ENCODE measurements around the gene PRKACA.

Gene PRKACA

DNA sequence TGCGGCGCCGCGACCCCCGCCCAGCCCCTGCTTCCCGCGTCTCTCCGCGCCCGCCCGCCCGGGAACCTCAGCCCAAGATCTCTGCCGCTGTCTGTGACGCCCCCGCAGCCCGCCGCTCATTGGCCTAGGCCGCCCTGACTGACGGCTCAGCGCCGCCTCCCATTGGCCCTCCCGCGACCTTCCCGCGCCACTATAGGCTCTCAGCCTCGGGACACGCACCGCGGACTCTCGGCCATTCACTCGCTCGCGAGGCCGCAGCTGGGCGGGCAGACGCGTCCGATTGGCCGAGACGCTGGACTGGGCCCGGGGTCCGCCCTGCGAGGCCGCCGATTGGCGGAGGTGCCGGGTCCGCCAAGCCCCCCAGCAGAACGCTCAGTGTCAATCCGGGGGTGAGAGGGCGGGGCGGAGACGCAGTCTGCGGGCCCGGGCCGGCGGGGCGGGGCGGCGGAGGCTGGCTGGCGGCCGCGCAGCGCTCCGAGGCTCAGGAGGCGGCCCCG is at the start of gene PRKACA:
PRKACA (minus strand) TSS at position 95 of the 497 bp plus-strand sequence. CDS start 215 bp downstream, outside the sequence.
- DNase-seq, result peak; percentile 95 to 100 (median 98)

DNA sequence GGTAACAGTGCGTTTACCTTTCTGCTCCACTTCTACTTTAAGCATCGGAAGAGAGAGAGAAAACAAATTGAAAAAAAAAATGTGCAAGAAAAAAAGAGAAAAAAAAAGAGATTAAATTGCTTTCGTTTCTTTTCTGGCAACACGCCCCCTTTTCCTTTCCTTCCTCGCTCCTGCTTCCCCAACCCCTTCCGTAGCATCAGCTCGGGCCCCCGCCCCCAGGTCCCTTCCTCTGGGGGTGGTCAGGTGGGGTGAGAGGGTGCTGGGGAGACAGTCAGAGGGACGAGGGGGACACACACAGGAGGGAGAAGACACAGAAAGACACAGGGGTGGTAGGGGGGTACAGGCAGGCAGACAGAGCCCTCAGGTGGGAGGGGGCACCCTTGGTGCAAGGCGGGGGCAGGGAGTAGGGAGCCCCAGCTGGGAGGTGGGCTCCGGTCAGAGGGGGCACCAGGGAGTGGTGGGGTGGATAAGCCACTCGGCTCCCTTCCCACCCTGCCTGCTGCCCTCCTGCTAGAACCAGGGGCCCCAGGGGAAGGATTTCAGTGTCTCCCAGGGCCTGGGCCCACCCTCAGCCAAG is 49.5 kb upstream of the PRKACA start:
- no peak for DNase-seq

DNA sequence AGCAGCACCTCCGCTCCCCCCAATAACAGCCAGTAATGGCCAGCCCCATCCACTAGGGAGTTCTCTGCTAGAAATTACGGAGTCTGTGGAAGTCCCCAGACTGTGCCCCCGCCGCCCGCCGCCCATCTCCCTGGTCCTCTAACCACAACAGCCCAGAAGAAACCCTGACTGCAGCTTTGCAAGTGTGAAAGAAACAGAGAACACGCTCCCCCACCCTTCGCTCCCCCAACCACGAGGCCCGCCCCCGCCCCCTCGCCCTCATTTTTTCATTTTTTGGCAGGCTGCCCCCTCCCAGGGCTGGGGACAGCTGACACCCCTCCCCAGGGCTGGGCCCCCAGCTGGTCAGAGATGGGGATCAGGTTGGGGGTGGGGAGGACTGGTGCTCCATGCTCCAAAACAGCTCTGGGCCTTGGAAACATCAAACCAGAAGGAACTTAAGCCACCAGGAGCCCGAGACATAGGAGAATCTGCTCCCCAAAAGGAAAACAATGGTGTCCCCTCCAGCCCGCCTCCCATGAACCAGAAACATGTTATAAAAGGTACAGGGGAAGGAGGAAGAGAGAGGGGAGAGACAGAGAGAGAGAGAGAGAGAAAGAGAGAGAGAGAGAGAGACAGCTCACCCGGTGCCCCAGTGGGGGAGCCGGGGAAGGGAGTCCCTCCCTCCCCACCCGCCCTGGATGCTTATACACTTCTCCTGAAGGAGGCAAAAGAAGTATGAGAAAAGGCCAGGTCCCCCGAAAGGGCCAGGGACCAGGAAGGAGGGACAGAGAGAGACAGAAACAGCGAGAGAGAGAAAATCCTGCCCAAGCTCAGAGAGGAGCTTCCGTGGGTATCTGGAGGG is 48.6 kb upstream of the PRKACA start:
- no peak for DNase-seq

DNA sequence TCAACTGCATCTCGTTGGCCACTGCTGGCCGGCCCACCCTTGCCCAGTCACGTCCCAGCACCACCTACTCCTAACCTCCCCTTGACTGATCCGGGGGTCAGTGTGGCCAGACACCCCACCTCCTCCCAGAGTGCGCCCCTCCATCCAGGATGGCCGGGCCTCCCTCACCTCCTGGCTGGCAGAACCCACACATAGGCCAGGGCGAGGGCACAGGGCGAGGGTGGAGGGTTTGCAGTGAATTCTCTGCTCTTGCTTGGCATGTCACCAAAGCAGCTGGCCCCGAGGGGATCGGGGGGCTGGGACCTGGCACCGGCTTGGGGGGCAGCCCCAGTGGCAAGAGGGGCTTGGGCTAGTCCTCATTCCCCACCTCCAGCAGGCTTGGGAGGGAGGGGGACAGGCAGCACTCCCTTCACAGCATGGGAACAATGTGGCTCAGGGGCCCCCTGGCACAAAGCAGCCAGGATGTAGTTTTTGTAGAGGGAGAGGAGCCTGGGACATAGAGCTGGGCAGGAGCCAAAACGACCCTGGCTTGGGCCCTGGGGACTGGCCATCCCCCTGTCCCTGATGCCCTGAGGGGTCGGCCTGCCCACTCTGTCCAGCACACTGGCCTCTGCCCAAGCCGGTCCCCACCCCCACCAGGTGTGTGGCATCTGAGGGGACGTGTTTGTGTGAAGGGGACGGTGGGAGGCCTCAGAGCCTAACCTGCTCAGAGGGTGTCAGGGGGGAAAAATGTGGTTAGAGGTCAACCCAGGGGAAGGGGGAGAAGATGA is 47.3 kb upstream of the PRKACA start:
- DNase-seq, result no peak

DNA sequence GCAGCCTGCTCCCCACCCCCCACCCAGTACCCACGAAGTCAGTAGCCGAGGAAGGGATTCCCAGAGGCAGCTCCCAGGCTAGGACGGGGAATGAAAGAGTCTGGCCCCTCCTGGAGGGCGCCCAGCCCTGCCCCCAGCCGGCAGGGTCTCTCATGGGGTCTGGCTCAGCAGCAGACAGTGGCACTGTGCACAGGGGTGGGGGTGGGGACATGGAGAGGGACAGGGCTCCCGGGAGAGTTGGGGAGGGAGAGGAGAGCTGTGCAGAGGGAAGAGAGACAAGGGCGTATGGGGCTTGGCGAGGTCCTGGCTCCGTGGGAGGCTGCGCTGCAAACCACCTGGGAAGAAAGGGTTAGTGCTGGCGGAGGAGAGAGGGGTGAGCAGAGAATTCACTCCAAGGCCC is 46.5 kb upstream of the PRKACA start:
- no peak for DNase-seq

DNA sequence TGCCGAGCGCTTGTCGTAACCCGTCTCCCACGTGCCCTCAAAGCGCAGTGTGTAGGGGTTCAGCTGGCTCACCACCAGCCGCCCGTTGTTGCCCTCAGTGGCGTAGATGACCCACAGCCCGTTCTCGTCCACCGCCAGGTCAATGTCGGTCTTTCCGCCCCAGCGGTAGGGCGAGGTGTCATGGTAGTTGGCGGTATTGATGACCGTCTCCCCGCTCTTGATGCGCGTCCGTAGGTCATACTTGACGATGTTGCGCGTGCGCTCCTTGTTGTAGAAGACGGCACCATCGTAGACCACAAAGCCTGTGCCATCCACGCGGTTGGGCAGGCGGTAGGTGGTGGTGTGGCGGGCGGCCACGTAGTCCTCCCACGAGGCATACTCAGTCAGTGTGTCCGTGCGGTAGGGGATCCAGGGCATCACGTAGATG is 45.3 kb upstream of the PRKACA start:
- DNase-seq, result no peak

DNA sequence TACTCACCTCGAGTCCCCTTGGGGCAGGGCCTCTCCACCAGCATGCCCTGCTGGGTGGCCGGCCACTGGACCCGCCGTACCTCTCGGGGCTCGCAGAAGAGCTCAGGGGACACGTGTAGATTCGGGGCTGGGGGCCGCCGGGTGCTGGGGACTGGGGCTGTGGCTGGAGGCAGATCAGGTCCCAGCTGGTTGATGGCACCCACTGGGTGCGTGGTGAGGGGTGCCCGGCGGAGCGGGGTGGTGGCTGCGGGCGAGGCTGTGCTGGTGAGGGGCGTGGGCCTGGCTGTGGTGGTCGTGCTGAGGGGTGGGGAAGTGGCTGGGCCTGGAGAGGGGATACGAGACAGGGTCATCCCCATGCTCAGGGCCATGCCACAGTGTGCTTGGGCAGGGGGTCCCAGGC is 43.7 kb upstream of the PRKACA start:
- DNase-seq, result no peak

DNA sequence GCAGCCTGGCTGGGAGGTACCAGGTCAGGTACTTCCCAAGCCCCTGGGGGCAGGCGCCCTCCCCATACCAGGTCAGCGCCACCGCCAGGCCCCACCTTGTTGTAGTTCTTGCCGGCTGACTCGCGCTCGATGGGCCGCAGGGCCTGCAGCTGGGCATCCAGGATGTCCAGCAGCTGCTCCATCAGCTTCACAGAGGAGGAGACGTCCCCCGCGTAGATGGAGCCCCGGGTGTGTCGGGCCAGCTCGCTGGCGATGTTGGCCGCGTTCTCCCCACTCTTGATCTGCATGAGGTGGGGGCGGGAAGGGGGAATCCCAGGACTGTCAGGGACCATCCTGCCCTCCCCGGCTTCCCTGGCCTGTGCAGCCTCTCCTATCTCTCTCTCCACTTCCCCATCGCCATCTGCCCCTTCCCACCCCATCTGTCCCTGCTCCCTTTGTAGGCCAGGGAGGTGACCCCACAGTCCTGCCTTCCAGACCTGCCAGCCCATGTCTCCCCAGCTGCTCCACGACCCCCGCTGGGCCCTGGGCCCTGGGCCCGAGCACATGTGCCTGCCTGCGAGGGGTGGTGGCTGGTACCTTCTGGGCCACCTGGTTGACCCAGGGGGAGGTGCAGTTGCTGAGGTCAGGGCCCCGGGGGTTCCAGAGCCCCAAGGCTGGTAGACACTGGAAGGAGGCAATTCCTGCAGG is 42.6 kb upstream of the PRKACA start:
- peak in 1 of 14 donors; percentile 29 for DNase-seq

DNA sequence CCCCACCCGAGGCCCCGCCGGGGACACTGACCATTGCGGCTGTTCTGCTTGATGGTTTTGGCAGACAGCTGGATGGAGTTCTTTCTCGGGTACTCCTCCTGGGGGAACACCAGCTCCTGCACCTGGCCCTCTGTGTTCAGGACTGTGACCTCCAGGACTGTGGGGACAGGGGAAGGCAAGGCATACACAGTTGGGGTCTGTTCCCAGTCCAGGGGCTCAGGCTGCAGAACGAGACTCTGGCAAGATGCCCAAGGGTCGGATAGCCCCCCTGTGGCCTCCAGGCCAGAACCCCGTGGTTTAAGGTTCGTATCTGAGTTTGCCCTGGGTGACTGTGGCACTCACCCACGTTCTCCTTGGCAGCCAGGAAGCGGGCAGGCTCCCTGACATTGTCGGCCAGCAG is 41.5 kb upstream of the PRKACA start:
- no peak for DNase-seq

DNA sequence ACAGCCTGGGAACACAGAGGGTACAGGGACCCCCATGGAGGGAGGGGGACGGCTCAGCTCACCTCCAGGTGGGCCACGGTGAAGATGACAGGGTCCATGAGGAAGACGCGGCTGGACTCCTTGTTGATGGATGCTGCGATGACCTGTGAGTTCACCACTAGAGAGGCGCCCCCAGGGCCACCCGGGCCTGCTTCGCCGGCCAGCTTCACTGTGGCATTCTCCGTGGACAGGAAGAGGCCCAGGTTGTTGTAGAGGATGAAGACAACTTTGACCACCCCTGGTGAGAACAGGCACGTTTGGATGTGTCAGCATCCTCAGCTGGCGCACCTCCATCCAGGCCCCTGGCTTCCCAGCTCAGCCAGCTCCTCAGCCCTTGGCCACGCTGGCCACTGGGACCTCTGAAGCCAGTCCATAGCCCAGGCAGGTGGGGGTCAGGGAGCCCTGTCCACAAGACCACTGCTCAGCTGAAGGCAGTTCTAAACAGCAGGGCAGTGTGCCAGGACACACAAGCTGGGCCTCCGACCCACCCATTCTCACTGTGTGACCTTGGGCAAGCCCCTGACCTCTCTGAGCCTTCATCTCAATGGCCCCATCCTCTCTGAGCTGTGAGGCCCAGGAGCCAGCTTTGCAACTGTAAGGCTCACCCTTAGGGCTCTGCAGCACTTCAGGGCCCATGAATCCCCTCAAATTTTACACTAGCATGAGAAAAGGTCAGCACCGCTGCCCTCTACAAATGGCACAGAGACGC is 40.9 kb upstream of the PRKACA start:
- no peak for DNase-seq

DNA sequence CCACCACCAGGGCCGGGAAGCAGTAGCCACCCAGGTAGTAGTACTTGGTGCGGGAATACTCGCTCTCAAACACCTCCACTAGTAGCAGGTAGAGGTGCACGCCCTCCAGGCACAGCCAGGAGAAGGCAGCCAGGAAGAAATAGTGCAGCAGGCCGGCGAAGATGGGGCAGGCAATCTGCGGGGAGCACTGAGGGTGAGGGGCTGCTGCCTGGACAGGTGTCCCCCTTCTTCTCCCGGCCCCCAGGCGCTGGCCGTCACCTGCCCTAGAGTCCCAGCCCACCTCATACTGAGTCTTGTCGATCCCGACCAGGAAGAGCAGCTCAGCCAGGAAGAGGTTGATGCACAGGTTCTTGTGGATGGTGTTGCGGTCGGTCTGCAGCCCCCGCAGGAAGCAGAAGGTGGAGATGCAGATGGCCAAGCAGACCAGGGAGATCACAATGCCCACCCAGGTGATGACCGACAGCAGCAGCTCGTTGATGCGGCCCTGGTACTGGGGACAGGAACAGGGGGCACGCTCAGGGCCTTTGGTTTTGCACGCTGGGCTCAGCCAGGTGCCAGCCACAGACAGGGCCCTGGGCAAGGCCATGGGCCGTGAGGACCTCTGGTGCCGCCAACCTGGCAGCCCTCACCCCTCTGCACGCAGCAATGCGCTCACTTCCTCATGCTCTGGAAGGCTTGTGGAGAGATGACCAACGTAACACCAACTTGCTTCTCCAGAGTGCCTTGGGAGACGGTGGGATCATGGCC is 39.6 kb upstream of the PRKACA start:
- DNase-seq, result no peak

DNA sequence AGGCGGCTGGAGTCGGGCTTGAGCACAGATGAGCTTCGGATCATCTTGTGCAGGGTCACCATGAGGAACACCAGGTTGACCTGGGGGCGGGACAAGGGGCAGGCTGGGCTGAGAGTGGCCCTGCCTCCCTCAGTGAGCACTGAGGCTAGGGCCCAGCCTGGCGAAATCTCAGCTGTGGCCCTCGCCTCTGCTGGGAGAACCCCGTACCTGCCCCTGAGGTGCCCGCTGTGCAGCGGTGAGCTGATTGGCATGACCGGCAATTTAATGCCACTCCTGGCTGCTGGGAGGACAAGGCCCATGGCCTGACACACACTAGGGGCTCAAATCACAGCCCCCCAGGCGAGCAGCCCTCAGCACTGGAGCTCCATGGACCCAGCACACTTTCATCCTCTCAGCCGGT is 38.6 kb upstream of the PRKACA start:
- DNase-seq, result no peak

DNA sequence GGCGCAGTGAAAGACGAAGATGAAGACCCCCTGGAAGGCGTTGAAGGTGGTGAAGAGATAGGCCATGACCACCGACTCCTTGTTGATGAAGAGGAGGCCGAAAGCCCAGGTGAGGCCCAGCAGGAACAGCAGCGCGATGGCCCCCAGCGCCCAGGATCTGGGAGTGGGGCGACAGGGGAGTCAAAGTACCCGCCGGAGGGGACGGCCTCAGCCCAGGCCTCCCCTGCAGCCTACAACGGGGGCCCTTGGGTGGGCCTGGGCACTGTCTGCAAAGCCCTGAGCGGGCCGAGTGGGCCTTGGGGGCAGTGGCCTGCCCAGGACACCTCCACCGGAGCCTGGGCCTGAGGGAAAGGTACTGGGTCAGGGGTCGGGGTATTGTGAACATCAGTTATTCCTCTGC is 37.8 kb upstream of the PRKACA start:
- no peak for DNase-seq

DNA sequence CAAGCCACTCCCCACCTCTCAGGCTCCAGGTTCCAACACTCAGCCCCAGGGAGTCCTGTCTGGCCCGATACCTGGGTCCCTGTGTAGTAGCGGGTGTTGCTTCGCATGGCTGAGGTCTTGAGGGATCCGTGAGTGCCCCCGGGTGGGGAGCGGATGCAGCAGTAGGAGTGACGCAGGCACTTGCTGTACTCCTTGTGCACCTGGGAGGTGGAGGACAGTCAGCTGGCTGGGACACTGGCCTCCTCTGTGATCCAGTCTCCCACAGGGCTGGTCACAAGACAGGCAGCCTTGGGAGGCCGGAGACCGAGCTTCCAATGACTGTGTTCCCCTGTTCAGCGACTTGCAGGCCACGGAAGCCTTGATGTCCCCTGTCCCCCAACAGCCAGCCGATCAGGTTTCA is 35.2 kb upstream of the PRKACA start:
- no peak for DNase-seq

DNA sequence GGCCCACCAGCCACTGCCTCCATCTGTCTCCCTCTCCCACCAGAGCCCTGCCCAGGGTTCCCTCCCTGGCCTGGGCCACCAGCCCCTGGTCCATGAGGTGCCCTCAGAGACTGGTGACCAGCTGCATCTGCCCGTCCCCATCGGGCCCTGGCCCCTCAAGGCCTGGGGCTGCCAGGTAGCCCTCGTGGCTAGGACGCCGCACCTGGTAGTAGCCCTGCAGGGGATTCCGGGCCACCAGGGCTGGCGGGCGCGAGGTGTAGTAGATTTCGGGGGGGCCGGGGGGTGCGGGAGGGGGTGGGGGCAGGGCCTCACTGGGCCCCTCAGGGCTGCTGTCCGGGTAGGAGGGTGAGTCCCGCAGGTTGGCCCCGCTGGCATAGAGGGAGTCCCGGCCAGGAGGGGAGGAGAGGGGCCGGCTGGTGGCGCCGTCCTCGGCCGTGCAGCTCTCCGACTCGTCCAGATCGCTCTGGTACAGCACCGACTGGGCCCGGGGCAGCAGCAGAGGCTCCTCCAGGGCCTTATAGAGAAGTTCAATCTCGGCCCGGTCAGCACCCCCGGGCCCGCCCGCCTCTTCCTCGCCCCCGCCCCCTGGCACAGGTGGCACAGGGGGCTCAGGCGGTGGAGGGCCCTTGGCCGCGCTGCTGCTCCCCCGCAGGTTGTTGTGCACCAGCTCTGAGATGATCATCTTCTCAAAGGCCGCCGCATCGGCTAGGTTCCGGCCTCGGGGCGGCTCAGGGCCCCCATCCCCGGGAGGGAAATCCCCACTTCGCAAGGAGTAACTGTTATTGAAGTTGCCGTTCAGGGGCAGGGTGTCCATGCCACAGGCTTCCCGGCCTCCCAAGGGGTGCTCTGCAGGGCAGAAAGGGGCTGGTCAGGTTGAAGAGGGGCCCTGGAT is 33.5 kb upstream of the PRKACA start:
- no peak for DNase-seq

DNA sequence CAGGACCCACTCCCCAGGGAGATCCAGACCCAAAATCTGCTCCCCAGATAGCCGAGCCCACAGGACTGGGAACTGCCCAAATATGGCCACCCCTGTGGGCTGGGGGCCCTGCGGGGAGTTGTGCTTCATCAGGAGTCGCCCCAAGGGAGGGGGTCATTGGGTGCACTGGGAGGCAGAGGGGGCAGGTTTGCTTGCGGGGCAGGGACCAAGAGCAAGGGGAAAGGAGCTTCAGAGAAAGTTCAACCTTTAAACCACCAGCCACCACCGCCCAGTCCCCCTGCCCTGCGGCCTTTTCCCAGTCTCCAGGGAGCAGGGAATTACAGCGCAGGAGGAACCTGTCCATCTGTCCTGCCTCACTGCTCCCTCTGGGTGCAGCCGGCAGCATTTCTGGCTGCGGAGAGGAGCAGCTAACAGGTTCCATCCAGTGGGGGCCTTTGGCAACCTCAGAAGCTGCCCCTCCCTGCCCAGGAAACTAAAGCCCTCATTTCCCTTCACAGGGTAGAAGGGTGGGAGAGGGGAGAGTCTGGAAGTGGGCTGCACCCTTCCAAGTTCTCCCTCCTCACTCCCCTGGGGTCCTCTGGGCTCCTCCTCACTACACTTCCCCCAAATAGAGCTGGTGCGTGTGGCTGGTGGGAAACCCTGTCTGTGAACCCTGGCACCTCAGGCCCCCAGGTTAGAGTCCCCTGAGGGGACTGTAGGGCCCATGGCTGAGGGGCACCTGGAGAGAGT is 32.6 kb upstream of the PRKACA start:
- DNase-seq, result no peak

DNA sequence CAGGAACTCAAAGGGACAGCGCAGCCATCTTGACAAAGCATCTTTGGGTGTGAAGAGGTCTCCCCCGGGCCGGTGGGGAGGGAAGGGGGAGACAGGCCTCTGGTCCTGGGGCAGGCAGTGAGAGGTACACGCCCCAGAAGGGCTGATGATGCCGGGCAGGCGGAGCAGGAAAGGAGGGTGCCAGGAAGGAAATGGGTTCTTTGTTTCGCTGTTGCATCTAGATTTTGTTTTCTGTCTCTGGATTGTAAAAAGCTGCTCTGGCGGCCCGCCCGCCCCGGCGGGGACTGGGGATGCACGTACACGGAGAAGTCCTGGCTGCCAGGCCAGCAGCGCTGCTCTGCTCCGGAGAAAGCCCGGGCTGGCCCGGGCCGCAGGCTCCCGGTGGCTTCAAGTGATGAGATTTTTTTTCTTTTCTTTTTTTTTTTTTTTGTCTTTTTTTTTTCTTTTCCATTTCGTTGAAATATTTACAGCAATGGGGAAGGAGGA is 32.0 kb upstream of the PRKACA start:
- peak in 12 of 14 donors; percentile 15 to 68 (median 36) for DNase-seq

DNA sequence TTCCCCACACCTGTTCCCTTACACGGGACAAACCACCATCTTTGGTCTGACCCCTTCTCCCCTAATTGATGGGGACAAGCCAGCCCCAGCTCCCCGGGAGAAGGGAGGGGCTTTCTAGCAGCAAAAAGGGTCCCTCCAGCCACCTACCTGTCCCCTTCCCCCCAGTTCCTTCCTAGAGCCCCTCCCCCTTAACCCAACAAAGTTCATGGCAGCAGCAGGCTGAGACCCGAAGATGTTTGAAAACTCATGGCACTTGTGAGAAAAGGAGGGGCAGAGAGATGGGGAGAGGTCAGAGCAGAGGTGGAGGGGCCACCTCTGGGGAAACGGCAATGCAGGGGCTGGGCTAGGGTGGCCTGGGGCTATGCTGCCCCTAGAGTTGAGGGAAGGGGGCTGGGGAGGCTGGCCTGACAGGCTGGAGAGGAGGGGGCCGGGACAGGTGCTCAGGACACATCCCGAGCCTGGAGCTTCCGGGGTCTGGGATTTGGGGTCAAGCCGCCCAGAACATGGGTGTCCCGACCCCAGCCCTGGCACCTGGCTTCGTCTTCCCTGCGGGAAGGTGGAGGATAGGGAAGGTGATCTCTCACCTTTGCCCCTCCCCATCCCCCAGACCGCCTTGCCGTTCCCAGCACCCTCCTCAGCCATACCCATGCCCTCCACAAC is 31.3 kb upstream of the PRKACA start:
- no peak for DNase-seq

All from C1 segment of cervical spinal cord (tissue), 14 donors.